Activated B cell treated with CpG ODN at 0.5 μM for 24 hours (primary cell): ENCODE results near the gene HSDL2. TPM values are rescaled to one million over a fixed set of nuclear protein-coding genes. Genes with fewer than 3 reads are reported as not detected.
"Not testable (repeated sequence)": the region's sequence is repeated elsewhere in the genome, so short reads cannot be mapped to it uniquely, and the experiment has no call there.

Experiments
- ATAC-seq: fragments of 200-7000 bp; cut with Tn5 transposase; one replicate; pipeline ENCODE4 v1.10.0; 2021; ENCODE audit warnings: low read depth, mild to moderate bottlenecking, moderate library complexity
- CTCF ChIA-PET: fragments of 350-600 bp; sonication (Branson Sonifier 250); formaldehyde crosslinking; loops from one replicate; lab custom pipeline; 2021; ENCODE audit warnings: antibody characterized with exemption; lab: Charles Lee
- POLR2A ChIA-PET: fragments of 350-600 bp; sonication (Branson Sonifier 250); formaldehyde crosslinking; loops from one replicate; lab custom pipeline; 2021; ENCODE audit warnings: antibody characterized with exemption; lab: Charles Lee
- DNase-seq: peaks from one replicate; pipeline ENCODE4 v3.0.0; 2022
- H3K27ac Mint-ChIP-seq: one replicate; pipeline ENCODE4 v1.8.0; 2020; ENCODE audit warnings: mixed read lengths
- H3K27me3 Mint-ChIP-seq: one replicate; pipeline ENCODE4 v1.8.0; 2021; ENCODE audit warnings: mixed read lengths
- H3K36me3 Mint-ChIP-seq: one replicate; pipeline ENCODE4 v1.8.0; 2021; ENCODE audit warnings: low read depth, mixed read lengths
- H3K4me1 Mint-ChIP-seq: one replicate; pipeline ENCODE4 v1.8.0; 2021; ENCODE audit warnings: mixed read lengths
- H3K4me3 Mint-ChIP-seq: one replicate; pipeline ENCODE4 v1.8.0; 2020; ENCODE audit warnings: mild to moderate bottlenecking, mixed read lengths
- H3K9me3 Mint-ChIP-seq: one replicate; pipeline ENCODE4 v1.8.0; 2020; ENCODE audit warnings: mixed read lengths
- CTCF ChIP-seq: fragments of 200-600 bp; IDR thresholded peaks from one replicate; pipeline ENCODE4 v1.8.0; 2022; ENCODE audit warnings: antibody characterized with exemption, mild to moderate bottlenecking
- intact Hi-C: fragments of 100-400 bp; cut with micrococcal nuclease; formaldehyde crosslinking; loops from one replicate; pipeline ENCODE4 v1.15.1; 2024
- total RNA-seq: library from RNA; stranded (reverse); gene quantifications from 2 replicates; pipeline ENCODE4 v1.2.3, GENCODE V29; 2022

Gene HSDL2
- total RNA-seq, 1 donor from 2014 or later, result 11.3 TPM

- H3K4me1 Mint-ChIP-seq, result peaks cover 69% of the 10 kb centered on the region
- no peaks in the 10 kb centered on the region for H3K27me3 Mint-ChIP-seq
- CTCF ChIA-PET, result no interaction called here
- no peaks in the 10 kb centered on the region for H3K9me3 Mint-ChIP-seq
- H3K36me3 Mint-ChIP-seq, result peaks cover 10% of the 10 kb centered on the region
- intact Hi-C loops, result loop anchor here (5.0 kb wide), 1 partner anchor 770 kb away; the partner anchor contains the start of gene SLC31A2
- H3K4me3 Mint-ChIP-seq, result no peak overlapping the region
- POLR2A ChIA-PET, result no interaction called here
- H3K27ac Mint-ChIP-seq, result no peak overlapping the region
- ATAC-seq, result no peak
- DNase-seq, result no peak
- no peak for TF ChIP-seq CTCF
Observed at GRCh38 chr9:112382066-112382465, 2.2 kb downstream of the HSDL2 start.

GRCh38 chr9:112382501-112383364 lies 2.8 kb downstream of the HSDL2 start:
- peaks cover 64% of the 10 kb centered on the region for H3K4me1 Mint-ChIP-seq
- H3K27ac Mint-ChIP-seq, result peak overlapping the region; percentile 0
- no peaks in the 10 kb centered on the region for H3K9me3 Mint-ChIP-seq
- intact Hi-C loops, result loop anchor here (5.0 kb wide), 1 partner anchor 770 kb away; the partner anchor contains the start of gene SLC31A2
- CTCF ChIA-PET, result no interaction called here
- no peak for ATAC-seq
- no peak overlapping the region for H3K4me3 Mint-ChIP-seq
- H3K27me3 Mint-ChIP-seq, result no peaks in the 10 kb centered on the region
- no peak for TF ChIP-seq CTCF
- POLR2A ChIA-PET, result no interaction called here
- no peak for DNase-seq
- peaks cover 13% of the 10 kb centered on the region for H3K36me3 Mint-ChIP-seq

GRCh38 chr9:112384219-112384618 lies 4.3 kb downstream of the HSDL2 start:
- ATAC-seq, result no peak
- no peak for DNase-seq
- TF ChIP-seq CTCF, result no peak
- Mint-ChIP-seq H3K27me3 (no peaks in the 10 kb centered on the region), H3K4me1 (peaks cover 52% of the 10 kb centered on the region), H3K4me3 (no peak overlapping the region), H3K9me3 (no peaks in the 10 kb centered on the region), H3K36me3 (peaks cover 13% of the 10 kb centered on the region), H3K27ac (peak overlapping the region; percentile 19)
- CTCF ChIA-PET, result interaction anchor here (1.2 kb wide), 1 partner anchor 22 kb away, joined by 6 read pairs; no protein-coding TSS in a partner anchor
- intact Hi-C loops, result loop anchor here (5.0 kb wide), 1 partner anchor 768 kb away; the partner anchor contains the start of gene SLC31A2
- POLR2A ChIA-PET, result interaction anchor here (0.5 to 1.1 kb wide), 4 partner anchors 51 to 436 kb away, joined by 3 to 8 read pairs (median 4); partner anchors contain the start of genes INIP and PTBP3

- DNase-seq (no peak), ATAC-seq (no peak)
- Mint-ChIP-seq H3K27ac (peak overlapping the region; percentile 19), H3K4me1 (peaks cover 51% of the 10 kb centered on the region), H3K36me3 (peaks cover 8% of the 10 kb centered on the region), H3K9me3 (no peaks in the 10 kb centered on the region), H3K4me3 (no peak overlapping the region), H3K27me3 (no peaks in the 10 kb centered on the region)
- no peak for TF ChIP-seq CTCF
- ChIA-PET CTCF (interaction anchor here (0.5 to 1.2 kb wide), 2 partner anchors 22 to 25 kb away, joined by 3 to 6 read pairs; no protein-coding TSS in a partner anchor), POLR2A (interaction anchor here (0.5 to 1.1 kb wide), 2 partner anchors 51 to 437 kb away, joined by 5 to 8 read pairs; partner anchors contain the start of gene PTBP3)
- intact Hi-C loops, result loop anchor here (5.0 kb wide), 1 partner anchor 768 kb away; the partner anchor contains the start of gene SLC31A2
Observed at GRCh38 chr9:112384690-112385089, 4.8 kb downstream of the HSDL2 start.

- Mint-ChIP-seq H3K27me3 (no peaks in the 10 kb centered on the region), H3K9me3 (no peaks in the 10 kb centered on the region), H3K36me3 (peaks cover 5% of the 10 kb centered on the region), H3K4me3 (no peak overlapping the region), H3K27ac (no peak overlapping the region), H3K4me1 (peaks cover 34% of the 10 kb centered on the region)
- ChIA-PET CTCF (no interaction called here), POLR2A (no interaction called here)
- intact Hi-C loops, result no loop called here
- no peak for TF ChIP-seq CTCF
- no peak for ATAC-seq
- no peak for DNase-seq
Observed at GRCh38 chr9:112387115-112387514, 7.2 kb downstream of the HSDL2 start.

- H3K36me3 Mint-ChIP-seq, H3K27ac Mint-ChIP-seq, H3K4me1 Mint-ChIP-seq, H3K9me3 Mint-ChIP-seq, H3K27me3 Mint-ChIP-seq, DNase-seq, intact Hi-C loops, CTCF ChIA-PET, ATAC-seq, H3K4me3 Mint-ChIP-seq: not testable (repeated sequence)
- POLR2A ChIA-PET, result interaction anchor here (0.6 kb wide), 1 partner anchor 473 kb away, joined by 3 read pairs; no protein-coding TSS in a partner anchor
Observed at GRCh38 chr9:112389897-112390296, 10.0 kb downstream of the HSDL2 start.

GRCh38 chr9:112391936-112392560 lies 12.1 kb downstream of the HSDL2 start:
- intact Hi-C loops, DNase-seq, H3K9me3 Mint-ChIP-seq, H3K27me3 Mint-ChIP-seq, CTCF ChIA-PET, H3K36me3 Mint-ChIP-seq, H3K4me3 Mint-ChIP-seq, POLR2A ChIA-PET, ATAC-seq, H3K4me1 Mint-ChIP-seq, H3K27ac Mint-ChIP-seq: not testable (repeated sequence)
